Astrocyte (in vitro differentiated cells and primary cell): Measurements from ENCODE around the gene KRTAP4-7. TPM values are rescaled to one million over a fixed set of nuclear protein-coding genes. Genes with fewer than 3 reads are reported as not detected.
A peak's percentile ranks its signal among the peaks of the same experiment; 100 is the strongest.
"Not testable (repeated sequence)": the region's sequence is repeated elsewhere in the genome, so short reads cannot be mapped to it uniquely, and the experiment has no call there.

Experiments
- DNase-seq: peaks from one replicate; pipeline ENCODE4 v3.0.0-alpha.2; 2010; ENCODE audit warnings: low read depth
- FAIRE-seq: peaks from 2 replicates; lab custom pipeline; 2011; peaks lifted over from hg19 to GRCh38; lab: Jason Lieb, UNC
- H2AFZ ChIP-seq: 2 replicates; pipeline ENCODE4 v1.6.0; 2012; ENCODE audit warnings: low read depth, low read length, inconsistent platforms
- H3K27ac ChIP-seq: 2 replicates; pipeline ENCODE4 v1.5.1; 2011; ENCODE audit warnings: low read depth, low read length, inconsistent platforms
- H3K27me3 ChIP-seq: 2 replicates; pipeline ENCODE4 v1.6.0; 2011; ENCODE audit warnings: low read length, inconsistent platforms; ENCODE audit not compliant: insufficient read depth
- H3K36me3 ChIP-seq: 2 replicates; pipeline ENCODE4 v1.5.1; 2011; ENCODE audit warnings: low read length, inconsistent platforms; ENCODE audit not compliant: insufficient read depth
- H3K4me1 ChIP-seq: 2 replicates; pipeline ENCODE4 v1.5.1; 2011; ENCODE audit warnings: low read length, inconsistent platforms; ENCODE audit not compliant: insufficient read depth
- H3K4me2 ChIP-seq: 2 replicates; pipeline ENCODE4 v1.6.0; 2012; ENCODE audit warnings: low read length, inconsistent platforms
- H3K4me3 ChIP-seq: 2 replicates; pipeline ENCODE4 v1.5.1; 2011; ENCODE audit warnings: low read depth, mild to moderate bottlenecking, low read length, inconsistent platforms; ENCODE audit not compliant: insufficient read depth
- H3K79me2 ChIP-seq: 2 replicates; pipeline ENCODE4 v1.6.0; 2012; ENCODE audit warnings: mild to moderate bottlenecking, low read length, inconsistent platforms; ENCODE audit not compliant: insufficient read depth
- H3K9ac ChIP-seq: 2 replicates; pipeline ENCODE4 v1.6.0; 2012; ENCODE audit warnings: mild to moderate bottlenecking, low read length, inconsistent platforms
- H3K9me3 ChIP-seq: 2 replicates; pipeline ENCODE4 v1.5.1; 2012; ENCODE audit warnings: low read depth, mild to moderate bottlenecking, low read length, inconsistent platforms; ENCODE audit not compliant: insufficient read depth
- H4K20me1 ChIP-seq: 2 replicates; pipeline ENCODE4 v1.6.0; 2012; ENCODE audit warnings: low read length, inconsistent platforms; ENCODE audit not compliant: insufficient read depth
- H3K27ac Mint-ChIP-seq: one replicate; pipeline ENCODE4 v1.8.0; 2021; ENCODE audit warnings: mild to moderate bottlenecking, mixed read lengths; ENCODE audit not compliant: unreplicated experiment
- H3K27me3 Mint-ChIP-seq: one replicate; pipeline ENCODE4 v1.8.0; 2021; ENCODE audit warnings: low read depth, mixed read lengths; ENCODE audit not compliant: unreplicated experiment
- H3K36me3 Mint-ChIP-seq: one replicate; pipeline ENCODE4 v1.8.0; 2021; ENCODE audit warnings: low read depth, mixed read lengths; ENCODE audit not compliant: unreplicated experiment
- H3K4me1 Mint-ChIP-seq: one replicate; pipeline ENCODE4 v1.8.0; 2021; ENCODE audit warnings: low read depth, mixed read lengths; ENCODE audit not compliant: unreplicated experiment
- H3K4me3 Mint-ChIP-seq: one replicate; pipeline ENCODE4 v1.8.0; 2021; ENCODE audit warnings: mild to moderate bottlenecking, moderate library complexity, mixed read lengths; ENCODE audit not compliant: unreplicated experiment
- H3K9me3 Mint-ChIP-seq: one replicate; pipeline ENCODE4 v1.8.0; 2021; ENCODE audit warnings: mild to moderate bottlenecking, mixed read lengths; ENCODE audit not compliant: unreplicated experiment
- EZH2 ChIP-seq: IDR thresholded peaks from 2 replicates; pipeline ENCODE4 v1.6.1; 2012; ENCODE audit warnings: mild to moderate bottlenecking, low read length, inconsistent platforms; ENCODE audit not compliant: insufficient read depth
- total RNA-seq: library from RNA; stranded (reverse); gene quantifications from 2 replicates; pipeline ENCODE4 v1.2.1, GENCODE V29; 2021
- TF ChIP-seq, protein P1 (sequence below): IDR thresholded peaks from 2 replicates; pipeline ENCODE4 v1.5.1; 2011; ENCODE audit warnings: low read depth, mild to moderate bottlenecking, inconsistent platforms, low read length, moderate library complexity; ENCODE audit not compliant: insufficient read depth

KRTAP4-7 gene
- total RNA-seq, 1 donor from 2014 or later: not detected

- H3K36me3 ChIP-seq: no peaks in the 10 kb centered on the region
- Mint-ChIP-seq H3K36me3 (no peaks in the 10 kb centered on the region), H3K4me1 (peaks cover 29% of the 10 kb centered on the region), H3K9me3 (no peaks in the 10 kb centered on the region), H3K27ac (peak overlapping the region; percentile 79), H3K27me3 (no peaks in the 10 kb centered on the region), H3K4me3 (no peak overlapping the region)
- H3K4me1 ChIP-seq: peaks cover 5% of the 10 kb centered on the region
- DNase-seq (no peak), FAIRE-seq (no peak)
- no peak overlapping the region for H2AFZ ChIP-seq
- H3K9me3 ChIP-seq: no peaks in the 10 kb centered on the region
- no peaks in the 10 kb centered on the region for H4K20me1 ChIP-seq
- no peak overlapping the region for H3K27ac ChIP-seq
- H3K4me3 ChIP-seq: no peak overlapping the region
- no peak overlapping the region for H3K4me2 ChIP-seq
- no peak overlapping the region for H3K9ac ChIP-seq
- TF ChIP-seq, protein P1, sequence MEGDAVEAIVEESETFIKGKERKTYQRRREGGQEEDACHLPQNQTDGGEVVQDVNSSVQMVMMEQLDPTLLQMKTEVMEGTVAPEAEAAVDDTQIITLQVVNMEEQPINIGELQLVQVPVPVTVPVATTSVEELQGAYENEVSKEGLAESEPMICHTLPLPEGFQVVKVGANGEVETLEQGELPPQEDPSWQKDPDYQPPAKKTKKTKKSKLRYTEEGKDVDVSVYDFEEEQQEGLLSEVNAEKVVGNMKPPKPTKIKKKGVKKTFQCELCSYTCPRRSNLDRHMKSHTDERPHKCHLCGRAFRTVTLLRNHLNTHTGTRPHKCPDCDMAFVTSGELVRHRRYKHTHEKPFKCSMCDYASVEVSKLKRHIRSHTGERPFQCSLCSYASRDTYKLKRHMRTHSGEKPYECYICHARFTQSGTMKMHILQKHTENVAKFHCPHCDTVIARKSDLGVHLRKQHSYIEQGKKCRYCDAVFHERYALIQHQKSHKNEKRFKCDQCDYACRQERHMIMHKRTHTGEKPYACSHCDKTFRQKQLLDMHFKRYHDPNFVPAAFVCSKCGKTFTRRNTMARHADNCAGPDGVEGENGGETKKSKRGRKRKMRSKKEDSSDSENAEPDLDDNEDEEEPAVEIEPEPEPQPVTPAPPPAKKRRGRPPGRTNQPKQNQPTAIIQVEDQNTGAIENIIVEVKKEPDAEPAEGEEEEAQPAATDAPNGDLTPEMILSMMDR: no peak
- TF ChIP-seq EZH2: no peak
- no peaks in the 10 kb centered on the region for H3K27me3 ChIP-seq
- no peaks in the 10 kb centered on the region for H3K79me2 ChIP-seq
These were observed 19.9 kb downstream of the KRTAP4-7 start for GRCh38 chr17:41103896-41104295.

GRCh38 chr17:41104386-41105038, 20.6 kb downstream of the KRTAP4-7 start:
- DNase-seq: peak; percentile 40
- not testable (repeated sequence) for H3K27me3 Mint-ChIP-seq, H3K4me1 ChIP-seq, H3K4me3 ChIP-seq, H3K36me3 ChIP-seq, H3K27me3 ChIP-seq, H3K9ac ChIP-seq, H3K9me3 Mint-ChIP-seq, H3K4me3 Mint-ChIP-seq, H2AFZ ChIP-seq, H3K9me3 ChIP-seq, H4K20me1 ChIP-seq, H3K36me3 Mint-ChIP-seq, H3K79me2 ChIP-seq
- H3K27ac ChIP-seq: peak overlapping the region; percentile 53
- H3K27ac Mint-ChIP-seq: peak overlapping the region; percentile 54
- peaks cover 28% of the 10 kb centered on the region for H3K4me1 Mint-ChIP-seq
- peak; percentile 100 for FAIRE-seq
- H3K4me2 ChIP-seq: peak overlapping the region; percentile 54

- H4K20me1 ChIP-seq, H3K9me3 ChIP-seq, H3K4me3 Mint-ChIP-seq, H3K36me3 Mint-ChIP-seq, H3K27me3 ChIP-seq, FAIRE-seq, H3K9me3 Mint-ChIP-seq, H3K79me2 ChIP-seq, H3K9ac ChIP-seq, H3K4me1 ChIP-seq, H3K36me3 ChIP-seq, H3K4me3 ChIP-seq, H2AFZ ChIP-seq, H3K27me3 Mint-ChIP-seq, DNase-seq: not testable (repeated sequence)
- Histone ChIP-seq H3K27ac (peak within 1 kb of the TSS; percentile 53), H3K4me2 (peak within 1 kb of the TSS; percentile 54)
- peaks cover 23% of the 10 kb centered on the region for H3K4me1 Mint-ChIP-seq
- H3K27ac Mint-ChIP-seq: peak within 1 kb of the TSS; percentile 54
These were observed 21.4 kb downstream of the KRTAP4-7 start, which contains the start of gene KRTAP4-9 for GRCh38 chr17:41105347-41105746. KRTAP4-9 (plus strand) TSS chr17:41105389; CDS start chr17:41105389, 0 bp downstream.
